Stimulated activated CD4-positive, alpha-beta T cell treated with anti-CD3 and anti-CD28 coated beads, Interleukin-15, amount 100 ng/mL, for 24 hours (primary cell): ENCODE measurements around the gene PTPRM.
A peak's percentile ranks its signal among the peaks of the same experiment; 100 is the strongest.

Source experiments
- DNase-seq: peaks from one replicate; pipeline ENCODE4 v3.0.0-alpha.2; 2020

PTPRM gene

DNA sequence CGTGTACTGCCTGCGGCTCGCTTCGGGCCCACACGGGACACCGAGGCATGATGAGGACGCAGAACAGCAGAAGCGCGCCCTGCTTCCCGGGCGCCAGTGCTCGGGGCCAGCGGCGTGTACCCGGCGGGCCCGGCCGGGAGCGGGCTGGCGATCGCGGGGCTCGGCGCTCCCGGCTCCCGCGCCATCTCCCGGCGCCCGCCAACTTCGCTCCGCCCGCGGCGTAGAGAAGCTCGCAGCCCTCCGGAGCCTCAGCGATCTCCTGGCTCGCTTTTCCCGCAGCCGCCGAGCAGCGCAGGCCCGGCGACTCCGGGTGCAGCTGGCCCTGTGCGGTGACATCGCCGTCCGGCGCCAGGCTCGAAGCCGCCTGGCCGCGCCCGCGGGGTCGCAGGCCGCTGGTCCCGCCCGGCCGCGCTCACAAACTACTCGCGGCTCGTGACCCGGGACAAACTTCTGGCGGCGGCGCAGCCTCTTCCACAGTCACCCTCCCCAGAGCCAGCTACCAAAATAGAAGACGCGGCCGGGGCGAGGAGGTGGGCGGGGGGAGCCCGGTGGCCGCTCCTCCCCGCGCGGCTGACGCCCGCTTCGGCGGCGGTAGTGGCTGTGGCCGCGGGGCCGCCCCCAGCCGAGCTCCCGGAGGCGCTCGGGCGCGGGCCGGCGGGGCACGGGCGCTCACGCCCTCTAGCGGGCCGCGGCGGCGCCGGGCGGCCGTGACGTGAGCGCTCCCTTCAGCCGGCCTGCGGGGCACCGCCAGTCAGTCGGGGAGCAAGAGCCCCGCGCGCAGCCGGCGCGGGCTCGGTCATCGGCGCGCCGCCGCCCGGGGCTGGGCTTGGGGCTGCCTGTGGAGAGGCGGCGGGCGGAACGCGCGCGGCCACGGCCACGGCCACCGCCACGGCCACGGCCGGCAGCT lies at the start of gene PTPRM:
Gene PTPRM (plus strand): TSS at position 750 of the 907 bp plus-strand sequence. CDS start 503 bp downstream, outside the sequence.
- DNase-seq: peak; percentile 66

DNA sequence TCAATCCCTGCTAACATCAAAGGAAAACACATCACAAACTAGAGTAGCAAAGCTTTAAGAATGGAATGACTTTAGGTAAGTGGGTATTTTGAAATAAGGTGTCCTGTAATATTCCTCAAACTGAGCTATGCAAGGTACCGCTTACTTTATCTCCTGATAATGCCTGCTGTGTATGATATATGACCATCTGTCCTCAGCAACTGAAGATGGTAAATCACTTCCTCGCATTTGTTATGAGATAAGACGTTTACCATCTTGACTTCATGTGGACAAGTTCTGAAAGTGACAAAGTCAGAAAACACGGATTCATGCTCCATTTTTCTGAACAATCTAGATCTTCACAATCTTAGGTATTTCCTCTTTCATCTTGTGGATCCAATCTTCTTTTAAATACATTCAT lies 49.3 kb upstream of the PTPRM start:
- no peak for DNase-seq

DNA sequence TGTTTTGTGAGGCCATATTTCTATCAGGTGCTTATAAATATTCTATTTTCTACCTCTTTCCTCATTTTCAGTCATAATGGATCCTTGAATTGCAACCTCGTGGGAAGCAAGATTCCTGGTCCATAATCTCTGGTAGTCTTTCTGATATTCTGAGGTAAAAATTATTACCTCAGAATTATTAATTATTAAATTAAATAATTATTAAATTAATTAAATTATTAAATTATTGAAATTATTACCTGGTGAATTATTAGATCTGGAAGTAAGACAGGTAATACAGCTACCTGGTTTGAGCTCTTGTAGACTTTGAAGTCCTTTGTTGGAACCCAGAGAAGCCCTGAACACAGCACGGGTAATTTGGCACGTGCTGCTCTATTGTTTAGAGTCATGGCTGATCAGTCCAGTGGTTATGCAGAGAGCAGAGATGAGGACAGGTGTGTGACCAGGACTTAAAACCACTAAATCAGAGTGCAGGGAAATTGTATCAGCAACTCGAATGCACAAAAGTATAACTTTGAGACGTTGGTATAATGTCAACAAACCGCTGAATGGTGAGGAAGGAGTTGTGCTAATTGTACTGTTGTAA lies 46.8 kb upstream of the PTPRM start:
- no peak for DNase-seq

DNA sequence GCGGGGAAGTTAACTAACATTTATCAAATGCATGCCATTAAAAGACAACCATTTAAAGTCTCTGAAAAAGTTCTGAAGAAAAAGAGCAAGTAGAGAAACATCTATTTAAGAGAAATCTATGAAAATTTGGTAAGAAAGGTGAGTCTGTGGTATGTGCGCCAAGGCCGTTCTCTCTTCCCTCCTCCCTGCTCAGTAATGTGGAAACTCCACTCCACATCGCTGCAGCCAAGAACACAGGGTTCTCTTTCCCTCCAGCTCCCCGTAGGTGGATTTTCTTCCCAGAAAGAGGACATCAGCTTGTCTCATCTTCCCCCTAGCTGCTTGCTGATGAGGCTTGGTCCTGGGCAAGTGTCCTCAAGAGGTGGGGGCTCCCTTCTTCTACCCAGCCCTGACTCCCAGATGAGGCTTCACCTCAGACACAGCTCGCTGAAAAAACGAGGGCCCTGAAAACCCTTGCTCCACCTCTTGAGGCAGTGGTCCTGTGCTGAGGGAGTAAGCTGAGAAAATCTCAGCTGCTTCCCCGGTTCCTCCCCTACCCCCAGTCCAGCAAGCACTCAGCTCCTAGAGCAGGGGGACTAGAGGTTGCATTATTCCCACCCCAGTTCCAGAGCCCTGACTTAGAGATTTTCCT lies 45.8 kb upstream of the PTPRM start:
- DNase-seq: no peak

DNA sequence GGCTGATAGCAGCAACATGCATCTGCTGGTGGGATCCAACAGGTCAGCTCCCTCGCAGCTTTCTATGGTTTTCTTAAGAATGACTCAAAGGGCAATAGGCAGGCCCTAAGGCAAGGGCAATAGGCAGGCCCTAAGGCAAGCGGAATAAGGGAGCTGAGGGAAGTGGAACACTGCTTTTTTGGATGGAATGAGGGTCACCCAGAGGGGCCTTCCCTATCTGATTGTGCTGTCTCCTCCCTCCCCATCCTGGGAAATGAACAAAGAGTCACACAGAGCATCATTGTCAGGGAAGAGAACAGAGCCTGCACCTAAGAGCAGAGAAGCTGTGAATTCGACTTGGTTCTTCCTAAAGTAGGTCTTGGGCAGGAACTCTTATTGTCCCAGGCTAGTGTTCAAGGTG lies 43.3 kb upstream of the PTPRM start:
- no peak for DNase-seq

DNA sequence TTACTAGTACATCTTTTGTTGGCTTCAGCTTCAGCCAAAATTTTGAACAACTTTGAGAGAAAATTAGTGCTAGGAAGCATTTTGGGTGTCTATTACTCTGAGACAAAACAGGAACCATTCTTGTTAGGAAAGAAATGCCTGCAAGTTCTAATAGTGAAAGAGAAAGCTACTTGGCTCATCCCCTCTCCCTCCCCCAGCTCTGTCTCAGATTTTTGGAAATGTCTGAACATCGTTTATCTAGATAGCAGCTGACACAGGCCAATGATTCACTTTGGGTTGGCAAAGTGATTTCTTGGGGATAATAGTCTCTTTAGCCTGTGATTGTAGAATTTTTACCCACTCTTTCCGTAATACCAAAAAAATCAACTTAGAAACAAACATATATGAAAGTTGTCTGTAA lies 42.3 kb upstream of the PTPRM start:
- no peak for DNase-seq

DNA sequence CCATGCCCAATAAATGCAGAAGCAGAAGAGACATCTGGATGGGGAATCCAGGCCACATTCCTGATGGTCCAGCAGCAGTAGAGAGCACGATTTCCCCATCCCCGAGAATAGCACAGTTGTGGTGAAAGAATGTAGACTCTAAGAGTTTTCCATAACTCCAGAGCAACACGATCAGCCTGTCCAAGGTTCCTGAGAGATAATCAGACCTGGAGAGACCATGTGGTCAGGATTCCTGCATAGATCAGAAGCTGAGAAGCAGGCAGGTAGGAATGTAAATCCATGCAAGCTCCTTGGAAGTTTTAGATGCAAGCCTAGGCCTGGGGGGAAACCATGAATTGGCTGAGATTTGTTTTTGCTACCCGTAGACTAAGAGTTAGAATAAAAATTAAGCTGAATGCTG lies 34.2 kb upstream of the PTPRM start:
- DNase-seq: no peak

DNA sequence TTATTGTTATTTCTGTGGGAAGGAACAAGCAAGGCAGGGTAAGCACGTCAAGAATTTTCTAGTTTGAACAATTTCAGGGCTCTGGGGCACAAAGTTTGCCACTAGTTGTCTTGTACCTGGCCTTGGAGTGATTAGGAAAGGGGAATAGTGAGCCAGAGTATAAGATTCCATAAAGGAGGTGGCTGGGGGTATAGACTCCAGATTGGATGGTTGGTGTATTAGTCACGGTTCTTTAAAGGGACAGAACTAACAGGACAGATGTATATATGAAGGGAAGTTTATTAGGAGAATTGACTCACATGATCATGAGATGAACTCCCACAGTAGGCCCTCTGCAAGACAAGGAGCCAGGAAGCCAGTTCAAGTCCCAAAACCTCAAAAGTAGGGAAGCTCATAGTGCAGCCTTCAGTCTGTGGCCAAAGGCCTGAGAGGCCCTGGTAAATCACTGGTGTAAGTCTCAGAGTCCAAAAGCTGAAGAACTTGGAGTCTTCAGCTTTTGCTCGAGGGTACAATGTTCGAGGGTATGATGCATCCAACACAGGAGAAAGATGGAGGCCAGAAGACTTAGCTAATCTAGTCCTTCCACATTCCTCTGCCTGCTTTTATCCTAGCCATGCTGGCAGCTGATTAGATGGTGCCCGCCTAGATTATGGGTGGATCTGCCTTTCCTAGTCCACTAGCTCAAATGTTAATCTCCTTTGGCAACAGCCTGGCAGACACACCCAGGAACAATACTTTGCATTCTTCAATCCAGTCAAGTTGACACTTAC lies 31.5 kb upstream of the PTPRM start:
- DNase-seq: no peak

DNA sequence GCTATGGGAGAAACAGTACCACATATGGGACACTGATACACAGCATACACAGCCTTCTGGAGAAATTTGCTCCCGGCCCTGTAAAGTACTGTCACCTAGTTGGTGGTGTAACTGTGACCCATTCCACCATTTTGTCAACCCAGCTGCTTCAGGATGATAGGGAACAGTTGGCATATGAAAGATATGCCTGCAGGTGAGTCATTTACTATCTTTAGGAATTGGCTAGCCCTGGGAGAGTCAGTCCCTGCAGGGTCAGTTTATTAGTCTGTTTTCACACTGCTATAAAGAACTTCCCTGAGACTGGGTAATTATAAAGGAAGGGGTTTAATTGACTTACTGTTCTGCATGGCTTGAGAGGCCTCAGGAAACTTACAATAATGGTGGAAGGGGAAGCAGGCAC lies 30.0 kb upstream of the PTPRM start:
- DNase-seq: no peak

DNA sequence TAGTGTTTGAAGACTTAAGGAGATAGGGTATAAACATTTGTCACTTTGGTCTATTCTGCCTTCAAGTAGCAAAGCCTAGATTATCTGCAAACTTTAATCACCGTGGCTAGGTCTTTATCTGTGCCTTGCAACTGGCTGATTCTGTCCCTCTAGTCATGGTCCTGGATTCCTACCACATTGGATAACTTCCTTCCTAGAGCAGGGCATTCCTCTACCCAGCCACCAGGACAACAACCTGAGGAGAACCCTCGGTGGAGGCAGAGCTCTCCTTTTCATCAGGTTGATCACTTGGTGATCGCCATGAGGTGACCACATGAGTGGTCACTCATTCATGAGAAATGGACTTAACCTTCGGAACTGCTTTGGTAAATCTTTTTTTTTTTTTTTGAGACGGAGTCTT lies 25.3 kb upstream of the PTPRM start:
- DNase-seq: no peak

DNA sequence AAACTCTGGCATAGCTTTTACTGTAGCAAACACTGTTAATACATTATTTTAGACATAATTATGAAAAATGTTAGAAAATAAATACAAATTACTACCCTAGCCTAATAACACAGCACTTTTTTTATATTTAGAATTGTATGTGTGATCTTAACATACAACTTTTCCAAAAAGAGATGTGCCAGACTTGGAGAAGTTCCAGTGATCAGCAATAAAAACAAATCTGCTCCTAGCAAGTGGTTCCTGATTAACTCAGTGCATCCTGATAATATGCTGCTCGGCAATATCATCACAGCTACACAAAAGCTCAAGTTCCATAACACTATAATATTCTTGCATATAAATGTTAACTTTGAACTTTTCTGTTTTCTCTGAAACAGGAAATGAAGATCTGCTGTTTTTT lies 22.4 kb upstream of the PTPRM start:
- no peak for DNase-seq

DNA sequence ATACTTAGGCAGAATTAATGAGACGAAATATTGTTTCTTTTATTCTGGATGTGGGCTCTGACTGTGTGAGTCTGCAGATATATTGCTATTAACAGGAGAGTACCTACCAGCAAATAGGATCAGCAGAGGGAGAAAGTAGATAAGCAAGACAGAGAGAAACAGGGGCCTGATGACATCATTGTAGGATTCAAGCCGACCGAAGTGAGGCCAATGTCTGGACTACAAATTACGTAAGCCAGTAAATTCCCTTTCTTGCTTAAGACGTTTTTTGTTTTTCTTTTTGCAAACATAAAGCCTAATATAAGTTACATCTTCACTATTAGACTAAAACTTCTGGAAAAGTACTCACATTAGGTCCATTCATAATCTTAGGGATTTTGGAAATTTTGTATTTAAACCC lies 21.4 kb upstream of the PTPRM start:
- no peak for DNase-seq

DNA sequence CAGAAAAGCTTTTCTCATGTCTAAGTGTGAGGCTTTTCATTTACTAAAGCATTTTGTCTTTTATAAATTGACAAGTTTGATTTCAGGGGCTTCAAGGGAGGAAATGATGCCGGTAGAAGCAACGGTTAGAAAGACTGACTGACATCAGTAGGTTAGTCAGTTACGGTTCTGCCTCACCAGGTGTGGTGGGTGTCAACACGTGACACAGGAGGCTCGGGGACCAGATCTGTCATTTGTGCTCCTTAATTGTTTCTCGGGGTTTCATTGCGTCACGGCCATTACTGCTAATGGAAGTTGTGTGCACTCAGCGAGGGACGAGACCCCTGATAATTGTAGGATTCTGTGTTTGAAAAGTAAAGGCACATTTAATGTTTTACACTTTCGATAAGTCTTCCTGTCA lies 18.9 kb upstream of the PTPRM start:
- no peak for DNase-seq

DNA sequence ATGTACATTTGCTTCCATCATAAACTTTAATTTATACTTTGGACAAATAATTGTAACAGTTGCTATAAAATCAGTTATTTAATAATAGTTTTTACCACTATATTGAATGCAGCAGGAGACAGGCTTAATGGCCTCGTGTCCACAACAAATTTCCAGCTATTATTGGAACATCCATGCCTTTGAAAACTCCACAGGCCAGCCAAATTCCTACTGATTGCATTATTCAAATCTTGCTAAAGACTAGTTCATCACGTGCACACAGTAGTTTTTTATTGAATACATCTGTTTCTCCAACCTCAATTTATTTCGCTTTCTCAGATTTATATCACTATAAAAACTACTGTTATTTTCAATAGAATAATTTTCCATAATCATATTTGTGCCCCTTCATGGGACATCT lies 18.4 kb upstream of the PTPRM start:
- no peak for DNase-seq

DNA sequence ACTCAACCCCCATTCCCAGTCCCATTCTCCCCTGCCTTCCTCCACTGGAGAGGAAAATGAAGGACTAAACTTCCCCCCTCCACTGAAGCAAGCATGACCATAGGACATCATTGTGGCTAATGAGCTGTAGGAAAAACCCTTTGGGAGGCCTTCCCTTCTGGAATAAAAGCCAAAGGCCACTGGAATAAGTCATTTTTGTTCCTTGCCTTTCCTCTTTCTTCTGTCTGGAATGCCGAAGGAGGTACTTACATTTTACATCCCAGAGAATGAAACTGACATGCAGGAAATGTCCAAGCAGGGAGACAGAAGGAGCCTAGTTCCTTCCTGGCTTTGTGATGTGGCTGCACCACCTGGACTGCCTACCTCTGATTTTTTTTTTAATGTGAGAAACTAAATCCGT lies 9.1 kb upstream of the PTPRM start:
- DNase-seq: no peak

DNA sequence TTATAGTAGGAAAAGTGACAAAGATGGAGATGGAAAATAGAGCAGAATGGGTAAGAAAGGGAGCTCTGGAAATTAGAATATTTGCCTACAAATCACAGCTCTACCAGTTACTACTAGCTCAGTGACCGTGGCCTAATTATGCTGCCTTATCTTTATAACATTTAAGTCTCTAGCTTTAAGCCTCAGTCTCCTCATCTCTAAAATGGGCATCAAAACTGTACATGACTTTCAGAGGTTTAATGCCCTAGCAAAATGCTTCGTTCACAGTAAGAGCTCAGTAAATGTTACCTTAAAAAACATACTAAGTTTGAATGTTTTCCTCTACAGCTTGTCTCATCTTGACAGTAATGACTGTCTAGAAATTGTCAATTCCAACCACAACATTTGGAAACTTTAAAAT lies 8.3 kb upstream of the PTPRM start:
- DNase-seq: no peak

DNA sequence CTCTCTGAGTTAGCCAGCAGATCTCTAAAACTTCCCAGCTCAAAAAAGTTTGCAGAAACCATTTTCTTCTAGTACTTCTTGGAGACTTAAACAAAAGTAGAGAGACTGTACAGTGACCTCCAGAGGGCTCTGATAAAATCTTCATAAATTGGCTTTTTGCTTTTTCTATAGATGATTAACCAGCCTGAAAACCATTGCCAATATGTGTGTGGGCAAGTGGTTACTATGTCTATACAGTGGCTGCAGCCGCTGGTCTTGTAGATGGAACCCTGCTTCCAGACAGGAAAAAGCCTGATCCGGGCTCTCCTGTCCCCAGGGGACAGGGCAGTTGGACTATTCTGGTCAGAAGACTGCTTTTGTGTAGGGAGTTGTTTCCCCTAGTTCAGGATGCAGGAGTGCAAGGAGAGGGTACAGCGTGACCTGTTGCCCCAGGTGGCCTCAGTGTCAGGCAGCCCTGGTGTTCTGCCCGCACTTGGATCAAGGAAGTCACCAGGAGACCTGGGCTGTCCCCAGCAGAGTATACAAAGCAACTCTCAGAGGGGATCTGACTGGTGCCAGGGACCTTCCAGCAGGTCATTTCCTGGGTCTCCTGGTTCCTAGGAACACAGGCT lies 7.3 kb upstream of the PTPRM start:
- no peak for DNase-seq

DNA sequence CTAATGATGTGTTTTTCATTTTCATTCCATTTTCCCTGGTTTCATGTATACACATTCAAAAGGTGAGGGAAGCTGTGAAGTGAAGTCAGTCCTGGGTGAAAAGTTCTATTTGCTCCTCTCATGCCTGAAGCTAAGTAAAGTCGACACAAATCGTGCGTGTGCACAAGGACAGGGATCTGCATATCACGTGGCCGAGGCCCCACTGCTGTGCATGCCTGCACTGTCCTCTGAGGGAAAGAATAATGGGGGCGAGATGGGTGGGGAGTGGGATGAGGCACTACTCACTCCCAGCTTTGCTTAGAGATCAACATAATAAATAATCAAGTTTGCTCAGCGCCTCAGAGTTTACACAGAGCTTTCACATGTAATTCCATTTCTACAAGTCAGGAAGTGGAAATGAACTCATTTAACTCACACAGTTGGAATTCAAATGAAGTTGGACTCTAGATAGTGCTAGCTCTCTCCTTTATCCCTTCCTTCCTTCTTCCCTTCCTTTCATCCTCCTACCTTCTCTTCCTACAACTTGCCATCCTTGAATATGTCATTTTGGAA lies 5.1 kb upstream of the PTPRM start:
- no peak for DNase-seq

DNA sequence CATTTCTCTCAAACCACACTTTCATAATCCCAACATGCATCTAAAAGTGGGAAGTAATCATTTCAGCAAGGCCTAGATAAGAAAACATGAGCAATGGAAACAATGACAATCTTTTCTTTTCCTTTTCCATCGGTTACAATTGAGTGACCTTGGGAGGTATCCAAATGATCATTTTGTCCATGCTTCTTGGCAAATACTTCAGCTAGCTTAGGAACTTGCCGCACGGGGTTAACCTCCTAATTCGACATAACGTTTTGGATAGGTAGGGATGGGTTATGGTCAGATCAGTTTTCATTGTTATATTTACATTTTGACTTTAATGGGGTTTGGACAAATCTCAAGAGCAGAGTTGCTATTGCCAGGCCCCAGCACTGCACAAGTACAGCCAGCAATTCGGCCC lies 4.6 kb upstream of the PTPRM start:
- DNase-seq: no peak

DNA sequence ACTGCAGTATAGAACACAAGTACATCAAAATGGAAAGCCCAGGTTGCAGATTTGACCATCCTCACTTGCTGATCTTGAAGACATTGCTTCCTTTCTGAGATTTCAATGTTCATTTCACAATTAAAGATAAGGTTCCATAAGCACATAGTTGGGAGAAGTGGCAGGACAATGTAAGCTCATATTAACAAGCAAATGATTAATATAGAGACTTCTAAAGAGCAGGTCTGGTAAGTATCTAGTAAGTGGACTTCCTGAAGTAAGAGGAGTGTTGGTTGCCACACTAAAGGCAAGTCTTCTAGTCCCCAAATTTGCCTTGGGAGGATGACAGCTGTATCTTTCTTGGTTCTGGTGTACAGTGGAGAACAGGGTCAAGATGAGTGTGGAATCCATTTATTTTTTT lies 1.4 kb upstream of the PTPRM start:
- no peak for DNase-seq

DNA sequence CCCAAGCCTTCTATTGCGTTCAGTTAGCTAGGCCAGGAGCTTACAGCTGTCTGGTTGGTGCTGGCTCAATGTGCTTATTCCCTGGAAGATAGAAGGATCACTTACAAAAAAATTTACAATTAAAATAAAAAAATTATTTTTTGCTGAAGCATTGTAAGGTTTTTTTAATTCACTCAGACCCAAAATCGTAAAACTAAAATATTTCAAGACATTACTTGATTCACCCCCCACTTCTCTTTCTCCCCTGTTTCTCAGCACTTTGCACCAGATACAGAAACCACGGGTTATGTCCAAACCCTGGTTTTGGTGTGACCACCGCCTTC lies 911 bp upstream of the PTPRM start:
- DNase-seq: no peak

DNA sequence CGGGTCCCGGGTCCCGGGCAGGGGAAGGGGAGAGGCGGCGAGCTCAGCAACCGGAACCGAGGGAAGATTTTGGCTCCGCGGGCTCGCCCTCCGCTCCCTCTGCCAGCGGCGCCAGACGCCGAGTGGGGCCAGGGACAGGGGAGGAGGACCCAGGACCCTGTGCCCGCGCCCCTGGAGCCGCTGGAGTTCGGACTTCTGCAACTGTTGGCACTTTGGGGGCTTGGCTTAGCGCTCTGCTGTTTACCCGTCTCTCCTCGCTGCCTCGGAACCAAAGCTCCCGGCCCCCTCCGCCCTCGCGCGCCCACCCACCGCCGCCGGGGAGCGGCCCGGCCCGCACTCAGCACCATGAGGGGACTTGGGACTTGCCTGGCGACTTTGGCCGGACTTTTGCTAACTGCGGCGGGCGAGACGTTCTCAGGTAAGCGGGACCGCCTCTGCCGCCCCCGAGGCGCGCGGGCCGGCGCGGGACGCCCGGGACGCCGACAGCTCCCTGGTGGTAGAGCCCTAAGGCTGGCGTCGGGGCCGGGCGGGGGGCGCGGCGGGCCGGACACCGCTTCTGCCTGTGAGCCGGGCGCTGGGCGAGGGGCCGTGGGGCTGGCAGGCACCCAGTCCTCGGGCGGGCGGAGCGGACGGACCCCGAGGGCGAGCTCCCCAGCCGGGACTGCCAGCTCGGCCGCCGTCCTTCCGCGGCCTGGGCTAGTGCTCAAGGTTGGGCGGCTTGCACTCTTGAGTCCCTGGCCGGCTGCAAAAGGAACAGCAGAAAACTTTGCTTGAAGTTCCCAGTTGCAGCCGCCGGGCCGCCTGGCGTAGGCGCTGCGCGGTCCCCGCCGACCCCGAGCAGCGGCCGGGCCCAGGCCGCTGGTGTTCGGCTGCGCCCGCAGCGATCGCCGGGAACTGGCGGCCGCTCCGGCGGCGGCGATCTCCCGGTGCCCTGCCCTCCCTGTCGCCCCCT lies 634 bp downstream of the PTPRM start:
- DNase-seq: peak; percentile 27
